SK-N-SH (cell line): ENCODE results near the gene BBOX1. TPM values are rescaled to one million over a fixed set of nuclear protein-coding genes. Genes with fewer than 3 reads are reported as not detected.
"Not testable (repeated sequence)": the region's sequence is repeated elsewhere in the genome, so short reads cannot be mapped to it uniquely, and the experiment has no call there.

Experiments used
- CTCF ChIA-PET: fragments of 300-600, 350-600 bp; formaldehyde crosslinking; extraction: SDS; loops from one replicate; lab custom pipeline; 2021; lab: Yijun Ruan, JAX
- POLR2A ChIA-PET: fragments of 350-600 bp; sonication (Branson Sonifier 250); formaldehyde crosslinking; extraction: SDS; loops from one replicate; lab custom pipeline; 2020; ENCODE audit warnings: antibody characterized with exemption, inconsistent platforms; lab: Yijun Ruan, JAX
- DNase-seq: peaks from one replicate; pipeline ENCODE4 v3.0.0; 2012
- H2AFZ ChIP-seq: fragments of 200-600 bp; sonication (generic); 2 replicates; pipeline ENCODE4 v1.8.1; 2016; ENCODE audit warnings: antibody characterized with exemption, mild to moderate bottlenecking, low read depth
- H3F3A ChIP-seq: fragments of 200-600 bp; sonication (generic); replicated peaks from 2 replicates; pipeline ENCODE3; 2016; ENCODE audit warnings: antibody characterized with exemption, mild to moderate bottlenecking; ENCODE audit not compliant: insufficient read depth
- H3K27ac ChIP-seq, 2 experiments: fragments of 200-500 bp in 1 of 2; fragments of 200-600 bp in 1 of 2; sonication (Bioruptor generic) in 1 of 2; sonication (generic), shearing (Covaris generic) in 1 of 2; 2 replicates each; pipeline versions ENCODE4 v1.5.1 to v1.6.1; 2014 to 2016; ENCODE audit warnings: low read depth in 2 of 2, inconsistent platforms in 1 of 2, low read length in 1 of 2, mild to moderate bottlenecking in 1 of 2, mixed read lengths in 1 of 2
- H3K27me3 ChIP-seq: fragments of 200-600 bp; sonication (generic), shearing (Covaris generic); 2 replicates; pipeline ENCODE4 v1.6.1; 2016; ENCODE audit warnings: mixed run types; ENCODE audit not compliant: insufficient read depth
- H3K36me3 ChIP-seq, 2 experiments: fragments of 200-500 bp in 1 of 2; fragments of 200-600 bp in 1 of 2; sonication (Bioruptor generic) in 1 of 2; sonication (generic) in 1 of 2; replicated peaks in 1 of 2; 2 replicates each; pipeline versions ENCODE3 to v1.5.1; 2014 to 2016; ENCODE audit warnings: low read length in 1 of 2, mild to moderate bottlenecking in 1 of 2; ENCODE audit not compliant: insufficient read depth in 2 of 2, control insufficient read depth in 1 of 2
- H3K4me1 ChIP-seq, 2 experiments: fragments of 200-500 bp in 1 of 2; fragments of 200-600 bp in 1 of 2; sonication (Bioruptor generic) in 1 of 2; sonication (generic), shearing (Covaris generic) in 1 of 2; 2 replicates each; pipeline versions ENCODE4 v1.5.1 to v1.6.1; 2014 to 2016; ENCODE audit warnings: low read depth in 1 of 2, low read length in 1 of 2, mixed run types in 1 of 2; ENCODE audit not compliant: insufficient read depth in 2 of 2, control insufficient read depth in 1 of 2
- H3K4me2 ChIP-seq: fragments of 200-600 bp; sonication (generic), shearing (Covaris generic); 2 replicates; pipeline ENCODE4 v1.6.1; 2017; ENCODE audit warnings: mixed run types
- H3K4me3 ChIP-seq, 2 experiments: fragments of 200-500 bp in 1 of 2; fragments of 200-600 bp in 1 of 2; sonication (Bioruptor generic) in 1 of 2; sonication (generic), shearing (Covaris generic) in 1 of 2; 2 replicates each; pipeline versions ENCODE4 v1.5.1 to v1.8.1; 2014 to 2016; ENCODE audit warnings: low read depth in 2 of 2, inconsistent platforms in 1 of 2, low read length in 1 of 2, mild to moderate bottlenecking in 1 of 2, mixed read lengths in 1 of 2, moderate library complexity in 1 of 2
- H3K79me2 ChIP-seq: fragments of 200-600 bp; sonication (generic); 2 replicates; pipeline ENCODE4 v1.8.1; 2017; ENCODE audit warnings: mild to moderate bottlenecking; ENCODE audit not compliant: insufficient read depth
- H3K9ac ChIP-seq: fragments of 200-600 bp; sonication (generic); 2 replicates; pipeline ENCODE4 v1.6.1; 2017; ENCODE audit warnings: mixed run types
- H3K9me2 ChIP-seq: fragments of 200-600 bp; sonication (generic); 2 replicates; pipeline ENCODE4 v1.6.1; 2017; ENCODE audit warnings: mixed run types
- H3K9me3 ChIP-seq: fragments of 200-600 bp; sonication (generic); 2 replicates; pipeline ENCODE4 v1.6.1; 2017; ENCODE audit warnings: mixed run types, mild to moderate bottlenecking, moderate library complexity
- H4K20me1 ChIP-seq: fragments of 200-600 bp; sonication (generic); 2 replicates; pipeline ENCODE4 v1.6.1; 2017; ENCODE audit warnings: mild to moderate bottlenecking, mixed run types; ENCODE audit not compliant: insufficient read depth
- CHD2 ChIP-seq: fragments of 150-350 bp; IDR thresholded peaks from 2 replicates; pipeline ENCODE4 v1.6.1; 2018; ENCODE audit warnings: low read length; ENCODE audit not compliant: partially characterized antibody
- GABPA ChIP-seq: IDR thresholded peaks from 2 replicates; pipeline ENCODE4 v1.4.0; 2012; ENCODE audit warnings: low read depth, mild to moderate bottlenecking
- POLR2AphosphoS5 ChIP-seq: IDR thresholded peaks from 2 replicates; pipeline ENCODE4 v1.6.1; 2012; ENCODE audit warnings: low read depth, low read length
- RAD21 ChIP-seq: IDR thresholded peaks from 2 replicates; pipeline ENCODE4 v1.6.1; 2012; ENCODE audit warnings: mild to moderate bottlenecking, low read length
- RCOR1 ChIP-seq: fragments of 150-350 bp; IDR thresholded peaks from 2 replicates; pipeline ENCODE4 v1.6.1; 2017; ENCODE audit warnings: antibody characterized with exemption, low read length
- TCF12 ChIP-seq: IDR thresholded peaks from 2 replicates; pipeline ENCODE4 v1.4.0; 2012
- TEAD4 ChIP-seq: IDR thresholded peaks from 2 replicates; pipeline ENCODE4 v1.4.0; 2012; ENCODE audit warnings: mild to moderate bottlenecking, borderline replicate concordance; ENCODE audit not compliant: insufficient read depth
- WGBS: methylation state at CpG from one replicate; pipeline ENCODE4 v1.1.6; 2017; ENCODE audit warnings: low lambda C conversion rate; 5-methylcytosine and 5-hydroxymethylcytosine counted together
- polyA plus RNA-seq, 3 experiments: library from polyadenylated mRNA; depleted of rRNA; stranded (reverse); fragments of >200 nt; gene quantifications; 2 replicates each; pipeline ENCODE4 v1.2.3, GENCODE V29; 2012
- TF ChIP-seq, protein P1 (sequence below): IDR thresholded peaks from 2 replicates; pipeline ENCODE4 v1.4.0; 2012; ENCODE audit warnings: low read depth, borderline replicate concordance

BBOX1 gene
- polyA plus RNA-seq, 1 of the 3 experiments (the other 2 are of a cell fraction): 0.02 TPM

GRCh38 chr11:27130806-27131205 lies 90.2 kb downstream of the BBOX1 start:
- CTCF ChIA-PET: interaction anchor here (1.6 kb wide), 2 partner anchors 10 to 28 kb away, joined by 4 to 5 read pairs; no protein-coding TSS in a partner anchor

DNA sequence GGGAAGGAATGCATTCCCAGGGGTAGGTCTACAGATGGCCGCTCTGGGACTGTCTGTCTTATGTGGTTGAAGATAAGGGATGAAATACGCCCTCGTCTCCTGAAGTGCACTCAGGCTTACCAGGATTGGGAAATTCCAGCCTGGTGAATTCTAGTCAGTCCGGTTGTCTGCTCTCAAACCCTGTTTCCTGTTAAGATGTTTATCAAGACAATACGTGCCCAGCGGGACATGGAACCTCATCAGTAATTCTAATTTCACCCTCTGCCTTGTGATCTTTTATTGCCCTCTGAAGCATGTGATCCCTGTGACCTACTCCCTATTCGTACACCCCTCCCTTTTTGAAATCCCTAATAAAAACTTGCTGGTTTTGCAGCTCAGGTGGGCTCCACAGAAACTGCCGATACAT lies 95.3 kb downstream of the BBOX1 start:
- H3K4me2 ChIP-seq, H3K27me3 ChIP-seq, H3K9me3 ChIP-seq, H3K27ac ChIP-seq, H3K9ac ChIP-seq, CTCF ChIA-PET, H3K79me2 ChIP-seq, POLR2A ChIA-PET, H3K4me3 ChIP-seq, H3F3A ChIP-seq, H2AFZ ChIP-seq, H3K36me3 ChIP-seq, H3K4me1 ChIP-seq, DNase-seq, H3K9me2 ChIP-seq, H4K20me1 ChIP-seq: not testable (repeated sequence)
- WGBS: 80% methylated on average over 8 of the region's 8 CpGs

More at GRCh38 chr11:27130806-27131205, 90.2 kb downstream of the BBOX1 start:
- H3F3A ChIP-seq: no peaks in the 10 kb centered on the region
- H2AFZ ChIP-seq: no peak overlapping the region
- no peaks in the 10 kb centered on the region for H3K4me1 ChIP-seq
- H3K79me2 ChIP-seq: no peaks in the 10 kb centered on the region
- H3K4me3 ChIP-seq: no peak overlapping the region
- no peak for DNase-seq
- H3K9me3 ChIP-seq: no peaks in the 10 kb centered on the region
- TF ChIP-seq RCOR1: no peak
- TF ChIP-seq, all 33 proteins: peak for 0
- H3K9ac ChIP-seq: no peak overlapping the region
- no peak overlapping the region for H3K27ac ChIP-seq
- POLR2A ChIA-PET: no interaction called here
- no peaks in the 10 kb centered on the region for H3K36me3 ChIP-seq
- H3K4me2 ChIP-seq: no peak overlapping the region
- no peaks in the 10 kb centered on the region for H4K20me1 ChIP-seq
- no peaks in the 10 kb centered on the region for H3K27me3 ChIP-seq
- no peaks in the 10 kb centered on the region for H3K9me2 ChIP-seq

GRCh38 chr11:27138716-27139115 lies 98.1 kb downstream of the BBOX1 start:
- no peak for DNase-seq
- no peaks in the 10 kb centered on the region for H3K27me3 ChIP-seq
- TF ChIP-seq TCF12 (no peak), POLR2AphosphoS5 (no peak), GABPA (no peak), RAD21 (no peak), TEAD4 (no peak), CHD2 (no peak)
- TF ChIP-seq, protein P1, sequence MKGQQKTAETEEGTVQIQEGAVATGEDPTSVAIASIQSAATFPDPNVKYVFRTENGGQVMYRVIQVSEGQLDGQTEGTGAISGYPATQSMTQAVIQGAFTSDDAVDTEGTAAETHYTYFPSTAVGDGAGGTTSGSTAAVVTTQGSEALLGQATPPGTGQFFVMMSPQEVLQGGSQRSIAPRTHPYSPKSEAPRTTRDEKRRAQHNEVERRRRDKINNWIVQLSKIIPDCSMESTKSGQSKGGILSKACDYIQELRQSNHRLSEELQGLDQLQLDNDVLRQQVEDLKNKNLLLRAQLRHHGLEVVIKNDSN: no peak
- no peak overlapping the region for H3K9ac ChIP-seq
- H3K36me3 ChIP-seq: peaks cover 0 to 6% of the 10 kb centered on the region in 2 experiments
- no peaks in the 10 kb centered on the region for H3K9me2 ChIP-seq
- H3K79me2 ChIP-seq: no peaks in the 10 kb centered on the region
- H3K4me3 ChIP-seq: no peak overlapping the region
- CTCF ChIA-PET: no interaction called here
- no peak overlapping the region for H2AFZ ChIP-seq
- no peaks in the 10 kb centered on the region; a peak in 2 of 4 replicates for H3K4me1 ChIP-seq
- POLR2A ChIA-PET: no interaction called here
- no peaks in the 10 kb centered on the region for H4K20me1 ChIP-seq
- H3F3A ChIP-seq: no peaks in the 10 kb centered on the region
- peaks cover 3% of the 10 kb centered on the region; the same call in 1 of the 2 replicates for H3K9me3 ChIP-seq
- H3K27ac ChIP-seq: no peak overlapping the region
- no peak overlapping the region for H3K4me2 ChIP-seq
